Measurements from ENCODE around the gene CLDN16. TPM values are rescaled to one million over a fixed set of nuclear protein-coding genes. Genes with fewer than 3 reads are reported as not detected.

CLDN16 gene
- total and polyA plus RNA-seq, 2 of the 4 experiments (the other 2 are of a cell fraction): under 0.01 to 0.09 TPM

DNA sequence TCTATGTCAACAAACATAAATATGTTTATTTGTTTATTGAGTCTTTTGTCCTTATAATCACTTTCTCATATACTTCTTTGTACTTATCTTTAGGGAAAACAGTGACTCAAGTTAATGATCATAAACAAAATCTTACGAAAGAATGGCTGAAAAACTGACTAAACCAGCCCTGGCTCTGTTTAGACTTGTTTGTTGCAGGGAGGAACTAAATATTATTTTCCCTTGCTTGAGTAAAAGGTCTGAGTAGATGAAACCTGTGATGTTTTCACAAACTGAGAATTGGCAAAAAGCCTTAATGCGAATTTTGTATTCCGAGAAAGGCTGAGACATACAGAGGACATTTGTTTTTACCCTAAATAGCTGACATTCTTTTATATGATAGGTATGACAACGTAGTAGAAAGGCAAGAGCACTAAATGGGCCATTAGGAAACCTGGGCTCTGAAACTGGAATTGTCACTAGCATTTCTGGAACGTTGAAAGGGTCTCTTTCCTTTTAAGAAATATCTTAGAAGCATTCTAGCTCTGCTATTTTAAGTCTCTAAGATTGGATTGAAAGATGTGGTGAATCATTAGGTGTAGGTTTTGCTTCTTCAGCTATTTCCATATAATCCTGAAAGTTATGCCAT, 18.2 kb upstream of the CLDN16 start:
- no peaks in the 10 kb centered on the region for H3K36me3 ChIP-seq (ENCODE audit: control insufficient read depth, insufficient read depth, low read length)
- H3K4me3 ChIP-seq (ENCODE audit: insufficient read depth, low read depth, low read length): no peak overlapping the region
- no peak overlapping the region for H2BK20ac ChIP-seq (ENCODE audit: low read depth, low read length)
- CTCF ChIA-PET: interaction anchor here (0.7 to 1.6 kb wide), 4 partner anchors 9 to 47 kb away, joined by 3 to 4 read pairs (median 4); no protein-coding TSS in a partner anchor
- no peak overlapping the region for H3K4me2 ChIP-seq (ENCODE audit: low read depth, low read length)
- no CpG with 5 or more reads among the region's 5 CpGs for WGBS, 2 experiments (ENCODE audit: extremely low coverage in 2 of 2, insufficient read length in 1 of 2)
- no peaks in the 10 kb centered on the region for H3K79me1 ChIP-seq (ENCODE audit: low read depth in 1 of 2, low read length in 2 of 2)
- H3K27me3 ChIP-seq (ENCODE audit: control insufficient read depth, insufficient read depth, low read length): no peaks in the 10 kb centered on the region
- no peaks in the 10 kb centered on the region for H3K9me3 ChIP-seq (ENCODE audit: control insufficient read depth, insufficient read depth, low read length)
- peak; percentile 39 for DNase-seq
- POLR2A ChIA-PET (ENCODE audit: unreplicated experiment): no interaction called here
- no peak overlapping the region for H2BK15ac ChIP-seq (ENCODE audit: low read depth, low read length)
- no peak overlapping the region for H3K56ac ChIP-seq (ENCODE audit: extremely low read depth, insufficient read depth, low read length)
- intact Hi-C loops (cut with micrococcal nuclease) (no loop called here), in situ Hi-C loops (cut with MboI; ENCODE audit: low sequenced_read_pairs) (no loop called here), dilution Hi-C loops (cut with HindIII; ENCODE audit: low sequenced_read_pairs, unreplicated experiment) (no loop called here)
- no peaks in the 10 kb centered on the region for H4K20me1 ChIP-seq (ENCODE audit: insufficient read depth, low read length)
- peaks cover 2% of the 10 kb centered on the region; the same call in 1 of the 2 replicates for H3K4me1 ChIP-seq (ENCODE audit: control insufficient read depth, insufficient read depth, low read length)
- H4K91ac ChIP-seq (ENCODE audit: insufficient read depth, low read depth, low read length): no peak overlapping the region
- H2BK5ac ChIP-seq (ENCODE audit: low read depth, low read length, poor library complexity, severe bottlenecking): peak overlapping the region; percentile 46
- H2AFZ ChIP-seq (replicated peaks; ENCODE audit: low read length, poor library complexity): no peak overlapping the region
- no peak overlapping the region for H2AK5ac ChIP-seq (ENCODE audit: low read depth, low read length)
- H4K8ac ChIP-seq (ENCODE audit: low read depth in 2 of 2, low read length in 2 of 2): no peak overlapping the region; a peak in 1 of 4 replicates
- H2BK120ac ChIP-seq (ENCODE audit: low read depth, low read length): no peak overlapping the region
- H4K5ac ChIP-seq (ENCODE audit: low read depth, low read length): no peak overlapping the region
- H3K23ac ChIP-seq (ENCODE audit: low read depth, low read length): no peak overlapping the region
- H2AK9ac ChIP-seq (replicated peaks; ENCODE audit: low read depth, low read length, poor library complexity): no peak overlapping the region
- ATAC-seq (ENCODE audit: low read depth): no peak; the same call in 1 of the 2 replicates
- H3K9me1 ChIP-seq (ENCODE audit: insufficient read depth, low read length): no peaks in the 10 kb centered on the region
- no TSS peak for BruUV-seq (replicated peaks)
- TF ChIP-seq RAD21 (IDR thresholded peaks at IDR 0.05; ENCODE audit: low read length) (no peak), MAFK (IDR thresholded peaks at IDR 0.05; ENCODE audit: low read depth, low read length) (0 out of 2 replicates have a peak, but pooled peaks have one; percentile 3)
- H3K4ac ChIP-seq (ENCODE audit: low read depth, low read length): peak overlapping the region; percentile 16; the same call in 1 of the 2 replicates
- no peak overlapping the region for H3K27ac ChIP-seq (ENCODE audit: insufficient read depth, low read length)
- H3K18ac ChIP-seq (ENCODE audit: low read depth, low read length): 0 out of 2 replicates have a peak overlapping the region, but pooled peaks have one; percentile 44
- H3K14ac ChIP-seq (replicated peaks; ENCODE audit: low read depth, low read length): no peak overlapping the region; the same call in 1 of the 2 replicates
- H3K9ac ChIP-seq (ENCODE audit: low read depth, low read length): no peak overlapping the region
